GM21367 (cell line): ENCODE data around the gene DDO.

Experiments used
- ATAC-seq: cut with Tn5 transposase; IDR thresholded peaks from one replicate; pipeline ENCODE4 v1.9.1; 2021; ENCODE audit not compliant: unreplicated experiment

DDO gene

GRCh38 chr6:110421749-110422443, 6.5 kb upstream of the DDO start:
- ATAC-seq = no peak

- no peak for ATAC-seq
Observed at GRCh38 chr6:110419028-110419739, 3.8 kb upstream of the DDO start.

- ATAC-seq = no peak
Observed at GRCh38 chr6:110418594-110418993, 3.2 kb upstream of the DDO start.

- ATAC-seq = no peak
Observed at GRCh38 chr6:110414669-110415068, 706 bp downstream of the DDO start.

GRCh38 chr6:110412360-110412759, 3.0 kb downstream of the DDO start:
- no peak for ATAC-seq

GRCh38 chr6:110410511-110410910, 4.9 kb downstream of the DDO start:
- ATAC-seq = no peak

- no peak for ATAC-seq
Observed at GRCh38 chr6:110409794-110410193, 5.6 kb downstream of the DDO start.

GRCh38 chr6:110408901-110409300, 6.5 kb downstream of the DDO start:
- no peak for ATAC-seq

- ATAC-seq = no peak
Observed at GRCh38 chr6:110404607-110405006, 10.8 kb downstream of the DDO start.

- ATAC-seq = no peak
Observed at GRCh38 chr6:110401585-110402176, 13.7 kb downstream of the DDO start.

GRCh38 chr6:110400208-110400607, 15.2 kb downstream of the DDO start:
- ATAC-seq = no peak

GRCh38 chr6:110399219-110400071, 15.9 kb downstream of the DDO start:
- no peak for ATAC-seq

- no peak for ATAC-seq
Observed at GRCh38 chr6:110398778-110399177, 16.6 kb downstream of the DDO start.

- no peak for ATAC-seq
Observed at GRCh38 chr6:110395221-110395620, 20.2 kb downstream of the DDO start.

- ATAC-seq = no peak
Observed at GRCh38 chr6:110394409-110394808, 21.0 kb downstream of the DDO start.

- no peak for ATAC-seq
Observed at GRCh38 chr6:110392727-110393126, 22.6 kb downstream of the DDO start.

- ATAC-seq = no peak
Observed at GRCh38 chr6:110390404-110390803, 25.0 kb downstream of the DDO start.

- ATAC-seq = no peak
Observed at GRCh38 chr6:110389689-110390382, 25.5 kb downstream of the DDO start.

GRCh38 chr6:110387986-110388385, 27.4 kb downstream of the DDO start:
- ATAC-seq = no peak

GRCh38 chr6:110385458-110385863, 29.9 kb downstream of the DDO start:
- no peak for ATAC-seq

GRCh38 chr6:110378552-110378951, 36.8 kb downstream of the DDO start:
- no peak for ATAC-seq
